Mesodermal cell (in vitro differentiated cells): ENCODE results near the gene ORC1. TPM values are rescaled to one million over a fixed set of nuclear protein-coding genes. Genes with fewer than 3 reads are reported as not detected.

Experiments
- H3K27ac ChIP-seq: 2 replicates; pipeline ENCODE4 v1.7.0; 2013; ENCODE audit warnings: mild to moderate bottlenecking, low read depth, low read length, moderate library complexity; ENCODE audit not compliant: severe bottlenecking
- H3K36me3 ChIP-seq: 2 replicates; pipeline ENCODE4 v1.7.1; 2013; ENCODE audit warnings: mild to moderate bottlenecking, low read length, moderate library complexity; ENCODE audit not compliant: control insufficient read depth, insufficient read depth
- H3K4me1 ChIP-seq: one replicate; pipeline ENCODE4 v1.7.1; 2013; ENCODE audit warnings: mild to moderate bottlenecking, low read length; ENCODE audit not compliant: insufficient read depth, control insufficient read depth, poor library complexity, severe bottlenecking
- H3K4me3 ChIP-seq: 2 replicates; pipeline ENCODE4 v1.7.0; 2013; ENCODE audit warnings: low read length, control low read depth, mild to moderate bottlenecking; ENCODE audit not compliant: insufficient read depth, poor library complexity, severe bottlenecking; ENCODE audit errors: extremely low read depth
- H3K9me3 ChIP-seq: 2 replicates; pipeline ENCODE4 v1.7.1; 2013; ENCODE audit warnings: mild to moderate bottlenecking, low read length, moderate library complexity; ENCODE audit not compliant: control insufficient read depth
- WGBS, 2 experiments: methylation state at CpG; one replicate each; pipeline ENCODE4 v1.1.5; 2013; ENCODE audit warnings: missing lambda C conversion rate in 2 of 2; ENCODE audit not compliant: insufficient coverage in 2 of 2; 5-methylcytosine and 5-hydroxymethylcytosine counted together
- polyA plus RNA-seq, 2 experiments: library from polyadenylated mRNA; stranded (reverse); fragments of 50-300 nt; gene quantifications; one replicate each; pipeline ENCODE4 v1.2.3, GENCODE V29; 2013

Gene ORC1
- polyA plus RNA-seq (2013, experiment 1 of 2), result 13.9 TPM
- 14.1 TPM for polyA plus RNA-seq (2013, experiment 2 of 2)

DNA sequence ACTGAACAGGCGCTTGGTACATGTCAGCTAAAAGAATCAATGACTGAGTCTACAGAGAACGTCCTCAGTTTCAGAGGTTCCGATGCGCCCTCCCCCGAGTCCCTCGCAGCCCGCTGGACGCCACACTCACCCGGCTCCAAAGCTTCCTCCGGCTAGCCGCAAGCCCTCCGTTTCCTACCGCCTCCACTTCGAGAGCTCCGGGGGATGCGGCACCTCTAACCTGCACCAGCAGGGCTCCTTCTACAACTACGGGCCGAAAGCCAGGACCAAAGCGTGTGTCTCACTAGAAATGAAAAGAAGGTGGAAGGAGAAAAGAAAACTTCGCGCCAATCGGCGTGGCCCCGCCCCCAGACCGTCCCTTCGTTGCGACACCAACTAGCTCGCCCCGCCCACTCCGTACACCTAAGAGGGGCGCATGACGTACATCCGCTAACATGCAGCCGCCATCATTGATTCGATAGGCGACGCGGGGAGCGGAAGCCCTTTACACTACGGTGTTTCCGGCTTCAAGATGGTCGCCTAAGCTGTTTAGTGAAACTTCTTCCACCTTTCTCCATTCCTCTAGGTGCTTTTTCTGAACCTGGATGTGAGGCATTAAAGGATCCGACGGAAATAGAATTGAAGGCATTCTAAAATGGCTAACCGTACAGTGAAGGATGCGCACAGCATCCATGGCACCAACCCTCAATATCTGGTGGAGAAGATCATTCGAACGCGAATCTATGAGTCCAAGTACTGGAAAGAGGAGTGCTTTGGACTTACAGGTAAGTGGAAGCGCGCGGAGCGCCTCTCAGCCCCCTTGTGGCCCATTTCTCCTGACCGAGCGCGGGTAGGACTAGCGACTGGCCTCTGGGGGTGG is at the start of gene ORC1, which contains the start of gene PRPF38A:
ORC1 (minus strand) TSS at position 308 of the 859 bp plus-strand sequence. CDS start 2,200 bp downstream, outside the sequence.
PRPF38A (plus strand) TSS at position 487 of the 859 bp plus-strand sequence; CDS start at position 635, 148 bp downstream.
- WGBS, 2 experiments, result 0% methylated on average over 43 to 50 of the region's 57 CpGs
- peaks cover 56% of the 10 kb centered on the region for H3K36me3 ChIP-seq
- H3K4me1 ChIP-seq, result peaks cover 12% of the 10 kb centered on the region
- H3K4me3 ChIP-seq, result peak within 1 kb of the TSS; percentile 67
- peak within 1 kb of the TSS; percentile 85 for H3K27ac ChIP-seq
- no peaks in the 10 kb centered on the region for H3K9me3 ChIP-seq

DNA sequence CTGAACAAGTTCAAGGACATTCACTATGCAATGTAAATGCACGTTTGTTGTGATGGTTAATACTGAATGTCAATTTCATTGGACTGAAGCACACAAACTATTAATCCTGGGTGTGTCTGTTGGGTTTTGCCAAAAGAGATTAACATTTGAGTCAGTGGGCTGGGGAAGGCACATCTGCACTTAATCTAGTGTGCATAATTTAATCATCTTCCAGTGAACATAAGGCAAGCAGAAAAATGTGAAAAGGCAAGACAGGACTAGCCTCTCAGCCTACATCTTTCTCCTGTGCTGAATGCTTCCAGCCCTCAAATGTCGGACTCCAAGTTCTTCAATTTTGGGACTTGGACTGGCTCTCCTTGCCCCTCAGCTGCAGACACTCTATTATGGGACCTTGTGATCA is 40.2 kb upstream of the ORC1 start:
- no peak overlapping the region for H3K4me3 ChIP-seq
- 100% methylated on average over 1 to 2 of the region's 2 CpGs for WGBS, 2 experiments
- no peak overlapping the region for H3K27ac ChIP-seq
- H3K4me1 ChIP-seq, result no peaks in the 10 kb centered on the region
- H3K36me3 ChIP-seq, result peaks cover 73% of the 10 kb centered on the region
- no peaks in the 10 kb centered on the region for H3K9me3 ChIP-seq

DNA sequence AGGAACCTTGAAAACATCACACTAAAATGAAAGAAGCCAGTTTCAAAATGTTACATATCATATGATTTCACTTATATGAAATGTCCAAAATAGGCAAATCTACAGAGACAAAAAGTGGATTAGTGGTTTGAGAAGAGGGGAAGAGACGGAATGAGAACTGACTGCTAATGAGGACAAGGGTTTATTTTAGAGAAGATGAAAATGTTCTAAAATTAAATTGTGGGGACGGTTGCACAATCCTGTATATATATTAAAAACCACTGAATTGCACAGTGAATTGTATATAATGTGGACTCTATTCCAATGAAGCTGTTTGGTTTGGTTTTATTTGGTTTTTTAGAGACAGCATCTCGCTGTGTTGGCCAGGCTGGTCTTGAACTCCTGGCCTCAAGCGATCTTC is 35.8 kb upstream of the ORC1 start:
- Histone ChIP-seq H3K9me3 (no peaks in the 10 kb centered on the region), H3K27ac (no peak overlapping the region), H3K4me3 (no peak overlapping the region), H3K36me3 (peaks cover 77% of the 10 kb centered on the region), H3K4me1 (no peaks in the 10 kb centered on the region)
- WGBS, 2 experiments, result 100% methylated on average over 1 of the region's 4 CpGs

DNA sequence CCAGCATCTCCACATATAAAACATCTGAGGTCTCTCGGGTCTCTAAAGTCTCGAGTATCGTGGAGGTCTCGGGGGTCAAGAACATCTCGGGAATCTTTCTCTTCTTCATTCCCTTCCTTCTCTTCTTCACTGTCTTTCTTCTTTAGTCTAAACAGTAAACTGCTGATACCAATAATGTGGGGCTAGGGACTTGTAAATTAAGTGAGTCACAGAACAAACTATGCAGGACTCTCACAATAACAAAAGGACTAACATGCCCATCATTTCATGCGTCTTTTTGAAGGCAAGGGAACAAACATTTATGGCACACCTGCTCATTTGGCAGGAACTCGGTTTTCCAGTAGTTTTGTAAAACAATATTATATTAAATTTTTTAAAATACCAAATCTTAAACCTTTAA is 32.6 kb upstream of the ORC1 start:
- WGBS, 2 experiments, result 76 to 92% methylated on average over 5 of the region's 7 CpGs
- Histone ChIP-seq H3K36me3 (peaks cover 77% of the 10 kb centered on the region), H3K27ac (no peak overlapping the region)

DNA sequence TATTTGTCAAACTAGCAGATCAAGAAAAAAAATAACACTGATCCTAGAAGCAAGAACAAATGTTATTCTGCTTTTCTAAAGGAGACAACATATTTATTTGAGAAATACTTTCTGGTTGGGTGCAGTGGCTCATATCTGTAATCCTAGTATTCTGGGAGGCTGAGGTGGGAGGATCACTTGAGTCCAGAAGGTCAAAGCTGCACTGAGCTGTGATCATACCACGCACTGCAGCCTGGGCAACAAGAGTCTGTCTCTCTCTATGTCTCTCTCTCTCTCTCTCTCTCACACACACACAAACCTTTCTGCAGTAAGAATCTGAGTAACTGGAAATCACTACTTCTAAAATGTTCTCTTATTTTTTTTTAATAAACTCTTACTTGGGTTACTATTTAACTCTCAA is 31.4 kb upstream of the ORC1 start:
- WGBS, 2 experiments, result 100% methylated on average over 1 of the region's 1 CpG; no CpG with 5 or more reads in 1 of the 2 experiments
- H3K36me3 ChIP-seq, result peaks cover 79% of the 10 kb centered on the region

More for the DNA sequence above, 32.6 kb upstream of the ORC1 start:
- Histone ChIP-seq H3K9me3 (no peaks in the 10 kb centered on the region), H3K4me3 (no peak overlapping the region), H3K4me1 (no peaks in the 10 kb centered on the region)

DNA sequence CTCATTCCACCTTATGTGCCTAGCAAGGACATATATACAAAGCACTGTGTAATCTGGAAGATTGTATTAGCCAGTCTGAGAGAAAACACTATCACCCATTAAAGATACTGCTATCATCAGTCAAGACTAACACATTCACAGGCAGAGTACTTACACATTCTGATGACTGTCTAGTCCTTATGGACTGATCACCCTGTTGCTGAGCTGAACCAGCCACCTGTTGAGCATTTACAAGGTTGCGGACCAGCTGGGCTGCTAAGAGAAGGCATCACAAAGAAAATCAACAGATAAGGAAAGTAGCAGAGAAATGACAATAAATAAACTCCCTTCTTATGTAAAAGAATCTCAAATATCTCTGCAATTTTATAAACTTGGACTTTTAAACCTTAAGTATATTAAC is 31.0 kb upstream of the ORC1 start:
- Histone ChIP-seq H3K27ac (no peak overlapping the region), H3K4me3 (no peak overlapping the region), H3K36me3 (peaks cover 79% of the 10 kb centered on the region), H3K9me3 (no peaks in the 10 kb centered on the region), H3K4me1 (no peaks in the 10 kb centered on the region)
- no CpG with 5 or more reads among the region's 1 CpG for WGBS, 2 experiments

More for the DNA sequence above, 31.4 kb upstream of the ORC1 start:
- Histone ChIP-seq H3K9me3 (no peaks in the 10 kb centered on the region), H3K27ac (no peak overlapping the region), H3K4me3 (no peak overlapping the region), H3K4me1 (no peaks in the 10 kb centered on the region)

DNA sequence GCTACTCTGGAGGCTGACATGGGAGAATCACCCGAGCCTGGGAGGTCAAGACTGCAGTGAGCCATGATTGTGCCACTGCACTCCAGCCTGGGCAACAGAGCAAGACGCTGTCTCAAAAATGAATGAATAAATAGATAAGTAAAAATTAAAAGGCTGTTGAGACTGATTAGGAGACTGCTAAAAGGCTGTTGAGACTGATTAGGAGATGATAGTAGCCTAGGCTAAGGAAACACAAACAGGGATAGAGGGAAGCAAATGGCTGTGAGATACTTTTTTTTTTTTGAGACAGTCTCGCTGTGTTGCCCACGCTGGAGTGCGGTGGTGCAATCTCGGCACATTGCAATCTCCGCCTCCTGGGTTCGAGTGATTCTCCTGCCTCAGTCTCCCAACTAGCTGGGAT is 28.6 kb upstream of the ORC1 start:
- Histone ChIP-seq H3K4me3 (no peak overlapping the region), H3K9me3 (no peaks in the 10 kb centered on the region), H3K27ac (no peak overlapping the region), H3K36me3 (peaks cover 80% of the 10 kb centered on the region), H3K4me1 (no peaks in the 10 kb centered on the region)
- 98% methylated on average over 4 to 7 of the region's 8 CpGs for WGBS, 2 experiments

DNA sequence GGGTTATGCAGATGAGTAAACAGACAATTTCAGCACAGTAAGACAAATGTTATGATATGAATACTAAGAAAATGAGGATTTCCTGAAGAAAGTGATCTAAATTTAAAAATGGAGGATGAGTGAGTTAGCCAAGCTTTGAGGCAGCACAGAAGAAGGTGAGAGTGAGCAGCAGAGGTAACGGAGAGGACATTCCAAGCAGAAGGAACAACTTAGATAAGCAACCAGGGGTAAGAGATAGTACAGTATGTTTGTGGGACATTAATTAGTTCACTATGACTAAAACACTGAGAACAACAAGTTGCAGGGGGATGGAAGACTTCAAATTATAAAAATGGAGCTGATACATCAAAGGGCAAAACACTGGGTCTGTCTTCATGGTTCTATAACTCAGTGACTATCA is 22.9 kb upstream of the ORC1 start:
- Histone ChIP-seq H3K36me3 (peaks cover 57% of the 10 kb centered on the region), H3K4me3 (no peak overlapping the region), H3K27ac (no peak overlapping the region), H3K4me1 (peaks cover 28% of the 10 kb centered on the region), H3K9me3 (no peaks in the 10 kb centered on the region)
- 100% methylated on average over 1 of the region's 1 CpG for WGBS, 2 experiments

DNA sequence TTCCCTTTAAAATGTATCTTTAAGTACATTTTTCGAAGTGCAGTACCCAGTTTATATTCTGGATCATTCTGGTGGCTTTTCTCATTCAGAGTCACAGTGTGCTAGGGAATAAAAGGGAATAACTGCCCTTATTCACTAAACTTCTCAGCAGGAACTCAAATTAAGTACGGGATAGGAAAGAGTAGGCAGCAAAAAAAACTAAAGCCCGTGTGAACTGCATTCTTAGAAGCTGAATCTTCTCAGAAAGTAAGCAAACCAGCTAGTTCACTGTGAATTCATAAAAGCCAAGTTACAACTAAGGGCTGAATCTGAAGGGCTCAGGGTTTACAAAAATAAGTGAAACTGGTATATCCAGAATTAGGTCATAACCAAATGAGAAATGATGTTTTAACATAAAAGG is 22.1 kb upstream of the ORC1 start:
- Histone ChIP-seq H3K4me3 (no peak overlapping the region), H3K27ac (peak overlapping the region; percentile 46), H3K36me3 (peaks cover 60% of the 10 kb centered on the region), H3K9me3 (no peaks in the 10 kb centered on the region), H3K4me1 (peaks cover 28% of the 10 kb centered on the region)
- WGBS, 2 experiments, result 80% methylated on average over 1 of the region's 3 CpGs; no CpG with 5 or more reads in 1 of the 2 experiments

DNA sequence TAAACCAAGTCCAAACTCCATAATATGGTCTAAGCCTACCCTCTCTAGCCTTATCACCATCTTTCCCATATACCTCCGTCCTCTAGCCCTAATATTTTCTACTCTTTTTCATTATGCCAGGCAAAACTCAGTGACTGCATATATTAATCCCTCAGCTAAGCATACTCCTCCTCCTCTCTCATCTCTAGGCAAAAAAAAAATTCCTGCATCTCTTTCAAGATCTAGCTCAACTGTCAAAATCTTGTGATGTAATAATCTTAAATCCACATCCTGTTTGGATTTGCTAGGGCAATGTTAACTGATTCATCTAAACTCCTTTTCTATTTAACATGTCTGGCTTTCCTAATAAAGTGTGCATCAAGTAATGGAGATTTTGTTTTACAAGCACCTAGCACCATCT is 20.6 kb upstream of the ORC1 start:
- H3K27ac ChIP-seq, result peak overlapping the region; percentile 70
- H3K4me1 ChIP-seq, result peaks cover 28% of the 10 kb centered on the region
- WGBS, 2 experiments, result 95 to 100% methylated on average over 1 of the region's 1 CpG
- H3K4me3 ChIP-seq, result no peak overlapping the region
- H3K36me3 ChIP-seq, result peaks cover 52% of the 10 kb centered on the region
- H3K9me3 ChIP-seq, result no peaks in the 10 kb centered on the region

DNA sequence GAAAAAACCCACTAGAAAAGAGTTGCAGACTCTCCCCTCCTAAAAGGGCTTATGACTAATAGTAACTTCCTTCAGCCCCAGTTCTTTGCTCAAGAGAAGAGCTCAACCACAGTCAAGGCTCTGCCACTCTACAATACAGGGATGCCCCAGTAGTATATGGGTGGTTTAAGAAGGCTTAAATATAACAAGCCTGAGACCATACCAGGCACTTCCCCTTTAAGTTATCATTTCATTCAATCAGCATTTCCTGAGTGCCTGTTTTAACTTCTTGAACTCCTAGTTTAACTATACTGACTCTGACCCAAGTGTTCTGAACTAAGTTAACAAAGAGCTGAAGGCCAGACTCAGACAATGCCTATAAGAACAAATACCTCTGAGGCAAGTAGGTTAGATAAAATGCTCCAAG is 20.0 kb upstream of the ORC1 start:
- Histone ChIP-seq H3K4me3 (no peak overlapping the region), H3K27ac (peak overlapping the region; percentile 70), H3K4me1 (peaks cover 28% of the 10 kb centered on the region), H3K9me3 (no peaks in the 10 kb centered on the region), H3K36me3 (peaks cover 49% of the 10 kb centered on the region)
